OCI-LY1 (cell line): ENCODE data around the gene IDH3A.

Source experiments
- CTCF ChIP-seq: fragments of 200-600 bp; sonication (generic), shearing (Covaris generic); IDR thresholded peaks from 2 replicates; pipeline ENCODE4 v1.5.1; 2017; ENCODE audit warnings: mild to moderate bottlenecking, antibody characterized with exemption, low read length, moderate library complexity, mixed read lengths
- EZH2 ChIP-seq: fragments of 200-600 bp; sonication (generic), shearing (Covaris generic); IDR thresholded peaks from 2 replicates; pipeline ENCODE4 v1.8.0; 2017; ENCODE audit warnings: borderline replicate concordance, mixed run types, mild to moderate bottlenecking, antibody characterized with exemption, low read length, moderate library complexity, mixed read lengths

GRCh38 chr15:78130466-78131294, 18.5 kb upstream of the IDH3A start:
- TF ChIP-seq EZH2 (no peak), CTCF (no peak)
